Lower lobe of right lung (tissue), 2 donors: ENCODE results near the gene BMPR1B. TPM values are rescaled to one million over a fixed set of nuclear protein-coding genes. Genes with fewer than 3 reads are reported as not detected.
A peak's percentile ranks its signal among the peaks of the same experiment; 100 is the strongest.

Experiments
- ATAC-seq, 2 donors: fragments of 200-7000 bp; cut with Tn5 transposase; one replicate each; pipeline ENCODE4 v1.9.1; 2020 to 2022; ENCODE audit warnings: mild to moderate bottlenecking in 2 of 2, moderate library complexity in 2 of 2
- DNase-seq: peaks from one replicate; pipeline ENCODE4 v3.0.0-alpha.2; 2020
- H3K27ac ChIP-seq: fragments of 200-600 bp; one replicate; pipeline ENCODE4 v1.8.0; 2022
- H3K27me3 ChIP-seq: fragments of 200-600 bp; one replicate; pipeline ENCODE4 v1.8.0; 2022; ENCODE audit warnings: low read depth
- H3K36me3 ChIP-seq: fragments of 200-600 bp; one replicate; pipeline ENCODE4 v1.8.0; 2022; ENCODE audit warnings: mild to moderate bottlenecking
- H3K4me1 ChIP-seq: fragments of 200-600 bp; one replicate; pipeline ENCODE4 v1.8.0; 2022
- H3K4me3 ChIP-seq: fragments of 200-600 bp; one replicate; pipeline ENCODE4 v1.8.0; 2022; ENCODE audit warnings: mild to moderate bottlenecking
- H3K9me3 ChIP-seq: fragments of 200-600 bp; one replicate; pipeline ENCODE4 v1.8.0; 2022
- intact Hi-C: fragments of 100-400 bp; cut with DNase I; formaldehyde crosslinking; loops from one replicate; pipeline ENCODE4 v1.11.0; 2022
- total RNA-seq: library from RNA; stranded (reverse); fragmentation: NEBNext Ultra II Directional; extraction: Animal tissue kit (Norgen Biotek cat#: 25700); gene quantifications from one replicate; pipeline ENCODE4 v1.2.1, GENCODE V29; 2021
- TF ChIP-seq, protein P1 (sequence below): fragments of 200-600 bp; IDR thresholded peaks from one replicate; pipeline ENCODE4 v1.8.0; 2022; ENCODE audit warnings: antibody characterized with exemption, mild to moderate bottlenecking
- donor health status: DM: no; HTN: yes; CAD: no; lungs with severe emphysema.

Gene BMPR1B
- total RNA-seq, 1 donor from 2014 or later = 6.0 TPM

DNA sequence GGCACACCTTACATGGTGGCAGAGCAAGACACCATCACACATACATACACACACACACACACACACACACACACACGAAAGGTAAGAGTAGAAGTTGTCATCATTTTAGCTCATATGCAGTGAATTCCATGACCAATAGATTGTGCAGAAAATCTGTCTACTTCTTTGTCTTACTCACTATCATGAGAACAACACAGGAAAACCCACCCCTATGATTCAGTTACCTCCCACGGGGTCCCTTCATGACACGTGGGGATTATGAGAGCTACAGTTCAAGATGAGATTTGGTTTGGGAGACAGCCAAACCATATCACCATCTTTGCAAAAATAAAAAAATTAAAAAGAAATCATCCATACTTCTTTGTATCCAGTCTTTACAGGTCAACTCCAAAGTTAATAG lies 221.1 kb downstream of the BMPR1B start:
- no peak for ATAC-seq

DNA sequence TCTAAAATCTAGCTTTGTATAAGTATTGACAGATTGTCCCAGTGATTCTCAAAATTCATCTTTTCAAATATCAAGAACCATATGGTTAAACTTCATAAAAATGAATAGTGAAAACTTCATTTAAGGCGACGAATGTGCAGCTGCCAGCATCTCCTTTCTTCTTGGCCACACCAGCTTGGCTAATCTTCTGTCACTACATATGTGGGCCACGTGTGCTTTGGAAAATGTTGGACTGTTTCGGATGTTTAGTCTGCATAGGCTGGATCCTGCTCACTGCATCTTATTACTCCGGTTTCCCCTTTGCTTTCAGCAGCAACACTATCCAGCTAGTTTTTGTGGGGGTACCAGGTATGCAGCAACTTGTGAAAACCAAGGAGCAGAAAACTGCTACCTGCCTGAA lies 221.9 kb downstream of the BMPR1B start:
- H3K9me3 ChIP-seq = no peaks in the 10 kb centered on the region

More for the DNA sequence above, 221.1 kb downstream of the BMPR1B start:
- DNase-seq = no peak
- Histone ChIP-seq H3K9me3 (no peaks in the 10 kb centered on the region), H3K4me3 (no peak overlapping the region), H3K36me3 (no peaks in the 10 kb centered on the region), H3K27ac (no peak overlapping the region), H3K27me3 (no peaks in the 10 kb centered on the region), H3K4me1 (no peaks in the 10 kb centered on the region)
- TF ChIP-seq, protein P1, sequence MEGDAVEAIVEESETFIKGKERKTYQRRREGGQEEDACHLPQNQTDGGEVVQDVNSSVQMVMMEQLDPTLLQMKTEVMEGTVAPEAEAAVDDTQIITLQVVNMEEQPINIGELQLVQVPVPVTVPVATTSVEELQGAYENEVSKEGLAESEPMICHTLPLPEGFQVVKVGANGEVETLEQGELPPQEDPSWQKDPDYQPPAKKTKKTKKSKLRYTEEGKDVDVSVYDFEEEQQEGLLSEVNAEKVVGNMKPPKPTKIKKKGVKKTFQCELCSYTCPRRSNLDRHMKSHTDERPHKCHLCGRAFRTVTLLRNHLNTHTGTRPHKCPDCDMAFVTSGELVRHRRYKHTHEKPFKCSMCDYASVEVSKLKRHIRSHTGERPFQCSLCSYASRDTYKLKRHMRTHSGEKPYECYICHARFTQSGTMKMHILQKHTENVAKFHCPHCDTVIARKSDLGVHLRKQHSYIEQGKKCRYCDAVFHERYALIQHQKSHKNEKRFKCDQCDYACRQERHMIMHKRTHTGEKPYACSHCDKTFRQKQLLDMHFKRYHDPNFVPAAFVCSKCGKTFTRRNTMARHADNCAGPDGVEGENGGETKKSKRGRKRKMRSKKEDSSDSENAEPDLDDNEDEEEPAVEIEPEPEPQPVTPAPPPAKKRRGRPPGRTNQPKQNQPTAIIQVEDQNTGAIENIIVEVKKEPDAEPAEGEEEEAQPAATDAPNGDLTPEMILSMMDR = no peak
- intact Hi-C loops = no loop called here

GRCh38 chr4:94995684-94996394 lies 238.1 kb downstream of the BMPR1B start:
- H3K27ac ChIP-seq = no peak overlapping the region
- H3K36me3 ChIP-seq = no peaks in the 10 kb centered on the region
- no peaks in the 10 kb centered on the region for H3K27me3 ChIP-seq
- intact Hi-C loops = no loop called here
- DNase-seq = no peak
- ATAC-seq = peak; percentile 61 to 67
- no peaks in the 10 kb centered on the region for H3K4me1 ChIP-seq
- H3K9me3 ChIP-seq = no peaks in the 10 kb centered on the region
- TF ChIP-seq, protein P1 = no peak
- peak overlapping the region; percentile 7 for H3K4me3 ChIP-seq

More for the DNA sequence above, 221.9 kb downstream of the BMPR1B start:
- no peak for ATAC-seq
- H3K4me1 ChIP-seq = no peaks in the 10 kb centered on the region
- H3K27ac ChIP-seq = no peak overlapping the region
- TF ChIP-seq, protein P1 = no peak
- DNase-seq = no peak
- intact Hi-C loops = no loop called here
- H3K27me3 ChIP-seq = no peaks in the 10 kb centered on the region
- H3K36me3 ChIP-seq = no peaks in the 10 kb centered on the region
- H3K4me3 ChIP-seq = no peak overlapping the region

DNA sequence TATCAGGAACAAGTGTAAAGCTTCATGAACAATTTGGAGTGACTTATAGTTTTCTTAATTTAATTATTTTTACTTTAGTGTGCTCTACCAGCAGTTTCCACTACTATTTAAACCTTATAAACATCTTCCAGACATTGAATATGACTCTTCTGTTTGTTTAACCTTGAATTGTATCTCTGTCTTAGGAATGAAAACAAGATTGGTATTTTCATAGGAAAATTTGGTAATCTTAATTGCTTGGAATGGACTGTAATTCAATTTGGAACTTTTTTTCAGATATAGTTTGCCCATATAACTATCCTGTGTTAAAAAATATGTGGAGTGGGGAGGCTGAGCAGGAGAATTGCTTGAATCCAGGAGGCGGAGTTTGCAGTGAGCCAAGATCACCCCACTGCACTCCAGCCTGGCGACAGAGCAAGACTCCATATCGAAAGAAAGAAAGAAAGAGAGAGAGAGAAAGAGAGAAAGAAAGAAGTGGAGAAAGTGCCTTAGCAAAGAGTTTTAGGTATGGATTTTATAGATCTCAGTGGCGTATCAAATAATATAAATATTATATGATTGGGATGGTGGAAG lies 242.4 kb downstream of the BMPR1B start:
- intact Hi-C loops = no loop called here

GRCh38 chr4:95004912-95005311 lies 247.2 kb downstream of the BMPR1B start:
- TF ChIP-seq, protein P1 = no peak
- Histone ChIP-seq H3K36me3 (no peaks in the 10 kb centered on the region), H3K4me3 (no peak overlapping the region), H3K4me1 (no peaks in the 10 kb centered on the region), H3K9me3 (no peaks in the 10 kb centered on the region), H3K27me3 (no peaks in the 10 kb centered on the region), H3K27ac (no peak overlapping the region)
- no peak for DNase-seq
- no peak for ATAC-seq
- intact Hi-C loops = no loop called here

More for the DNA sequence above, 242.4 kb downstream of the BMPR1B start:
- Histone ChIP-seq H3K36me3 (no peaks in the 10 kb centered on the region), H3K27ac (no peak overlapping the region), H3K9me3 (no peaks in the 10 kb centered on the region), H3K4me1 (no peaks in the 10 kb centered on the region), H3K4me3 (no peak overlapping the region), H3K27me3 (no peaks in the 10 kb centered on the region)
- TF ChIP-seq, protein P1 = no peak
- no peak for ATAC-seq
- DNase-seq = no peak
